IMR-90 (cell line): ENCODE results near the gene ENPP6. TPM values are rescaled to one million over a fixed set of nuclear protein-coding genes. Genes with fewer than 3 reads are reported as not detected.

Experiments
- ATAC-seq: fragments of 200-7000 bp; cut with Tn5 transposase; 2 replicates; pipeline ENCODE4 v1.9.1; 2020; ENCODE audit warnings: low read depth, mild to moderate bottlenecking, moderate library complexity
- BruUV-seq: library from RNA; stranded (reverse); fragments of 400-500 nt; replicated peaks from 2 replicates; lab custom pipeline; 2021; lab: Mats Ljungman, UMichigan
- CTCF ChIA-PET: fragments of 300-600 bp; formaldehyde crosslinking; extraction: SDS; loops from one replicate; lab custom pipeline; 2021; ENCODE audit warnings: antibody characterized with exemption; lab: Yijun Ruan, JAX
- POLR2A ChIA-PET: fragments of 300-600 bp; sonication (Branson Sonifier 250); formaldehyde crosslinking; loops from one replicate; lab custom pipeline; 2022; ENCODE audit warnings: antibody characterized with exemption; ENCODE audit not compliant: unreplicated experiment; lab: Charles Lee
- DNase-seq: peaks from one replicate; pipeline ENCODE4 v3.0.0; 2013
- H2AFZ ChIP-seq: replicated peaks from 2 replicates; pipeline ENCODE3; 2013; ENCODE audit warnings: low read length, mild to moderate bottlenecking; ENCODE audit not compliant: poor library complexity
- H2AK5ac ChIP-seq: 2 replicates; pipeline ENCODE4 v1.6.1; 2013; ENCODE audit warnings: low read depth, low read length, inconsistent platforms
- H2AK9ac ChIP-seq: replicated peaks from 2 replicates; pipeline ENCODE3; 2013; ENCODE audit warnings: mild to moderate bottlenecking, low read depth, low read length, moderate library complexity; ENCODE audit not compliant: poor library complexity
- H2BK120ac ChIP-seq: 2 replicates; pipeline ENCODE4 v1.6.1; 2013; ENCODE audit warnings: low read depth, low read length, inconsistent platforms
- H2BK15ac ChIP-seq: 3 replicates; pipeline ENCODE4 v1.6.1; 2013; ENCODE audit warnings: low read depth, low read length, inconsistent platforms
- H2BK20ac ChIP-seq: 2 replicates; pipeline ENCODE4 v1.6.1; 2013; ENCODE audit warnings: low read depth, mild to moderate bottlenecking, inconsistent platforms, low read length, moderate library complexity
- H2BK5ac ChIP-seq: 2 replicates; pipeline ENCODE4 v1.6.1; 2013; ENCODE audit warnings: mild to moderate bottlenecking, low read depth, low read length, inconsistent platforms; ENCODE audit not compliant: poor library complexity, severe bottlenecking
- H3K14ac ChIP-seq: replicated peaks from 2 replicates; pipeline ENCODE4 v1.6.1; 2013; ENCODE audit warnings: low read depth, low read length, inconsistent platforms
- H3K18ac ChIP-seq: 2 replicates; pipeline ENCODE4 v1.6.1; 2013; ENCODE audit warnings: low read depth, low read length, control low read depth
- H3K23ac ChIP-seq: 2 replicates; pipeline ENCODE4 v1.6.1; 2013; ENCODE audit warnings: low read depth, low read length, inconsistent platforms
- H3K27ac ChIP-seq: 2 replicates; pipeline ENCODE4 v1.5.1; 2013; ENCODE audit warnings: mild to moderate bottlenecking, control low read depth, low read length; ENCODE audit not compliant: insufficient read depth
- H3K27me3 ChIP-seq: 2 replicates; pipeline ENCODE4 v1.6.1; 2013; ENCODE audit warnings: low read length; ENCODE audit not compliant: control insufficient read depth, insufficient read depth
- H3K36me3 ChIP-seq: 2 replicates; pipeline ENCODE4 v1.6.1; 2013; ENCODE audit warnings: low read length, mixed read lengths; ENCODE audit not compliant: control insufficient read depth, insufficient read depth
- H3K4ac ChIP-seq: 2 replicates; pipeline ENCODE4 v1.6.1; 2013; ENCODE audit warnings: low read depth, low read length, inconsistent platforms
- H3K4me1 ChIP-seq: 2 replicates; pipeline ENCODE4 v1.6.1; 2013; ENCODE audit warnings: low read length, mixed read lengths; ENCODE audit not compliant: control insufficient read depth, insufficient read depth
- H3K4me2 ChIP-seq: 2 replicates; pipeline ENCODE4 v1.6.1; 2013; ENCODE audit warnings: low read depth, mild to moderate bottlenecking, control low read depth, low read length, moderate library complexity
- H3K4me3 ChIP-seq: 2 replicates; pipeline ENCODE4 v1.5.1; 2013; ENCODE audit warnings: low read depth, mild to moderate bottlenecking, control low read depth, low read length, moderate library complexity; ENCODE audit not compliant: insufficient read depth
- H3K56ac ChIP-seq: 2 replicates; pipeline ENCODE4 v1.6.1; 2013; ENCODE audit warnings: low read length, inconsistent platforms; ENCODE audit not compliant: insufficient read depth; ENCODE audit errors: extremely low read depth
- H3K79me1 ChIP-seq, 2 experiments: 2 replicates each; pipeline ENCODE4 v1.6.1; 2013; ENCODE audit warnings: low read length in 2 of 2, inconsistent platforms in 1 of 2, low read depth in 1 of 2
- H3K9ac ChIP-seq: 2 replicates; pipeline ENCODE4 v1.6.1; 2013; ENCODE audit warnings: low read depth, low read length, control low read depth
- H3K9me1 ChIP-seq: 2 replicates; pipeline ENCODE4 v1.6.1; 2013; ENCODE audit warnings: low read length, inconsistent platforms; ENCODE audit not compliant: insufficient read depth
- H3K9me3 ChIP-seq: 2 replicates; pipeline ENCODE4 v1.6.1; 2013; ENCODE audit warnings: low read length; ENCODE audit not compliant: control insufficient read depth, insufficient read depth
- H4K20me1 ChIP-seq: 2 replicates; pipeline ENCODE4 v1.6.1; 2013; ENCODE audit warnings: low read length, inconsistent platforms; ENCODE audit not compliant: insufficient read depth
- H4K5ac ChIP-seq: 2 replicates; pipeline ENCODE4 v1.6.1; 2013; ENCODE audit warnings: mild to moderate bottlenecking, low read depth, low read length, control low read depth
- H4K8ac ChIP-seq, 2 experiments: 2 replicates each; pipeline ENCODE4 v1.6.1; 2013; ENCODE audit warnings: low read depth in 2 of 2, low read length in 2 of 2, control low read depth in 1 of 2, inconsistent platforms in 1 of 2
- H4K91ac ChIP-seq: 2 replicates; pipeline ENCODE4 v1.6.1; 2013; ENCODE audit warnings: low read depth, low read length, inconsistent platforms; ENCODE audit not compliant: insufficient read depth
- BHLHE40 ChIP-seq: fragments of 150-350 bp; IDR thresholded peaks from 2 replicates; pipeline ENCODE4 v1.6.1; 2016; ENCODE audit warnings: mild to moderate bottlenecking, low read depth, low read length
- CEBPB ChIP-seq: IDR thresholded peaks from 2 replicates; pipeline ENCODE4 v1.6.1; 2012; ENCODE audit warnings: low read depth, low read length, improper control_type of control experiment
- ELK1 ChIP-seq: fragments of 150-350 bp; IDR thresholded peaks from 2 replicates; pipeline ENCODE4 v1.6.1; 2016; ENCODE audit warnings: low read depth, mild to moderate bottlenecking, low read length, moderate library complexity, borderline replicate concordance
- MAFK ChIP-seq: IDR thresholded peaks from 2 replicates; pipeline ENCODE4 v1.6.1; 2012; ENCODE audit warnings: low read depth, low read length, improper control_type of control experiment
- MAZ ChIP-seq: IDR thresholded peaks from 2 replicates; pipeline ENCODE4 v1.6.1; 2012; ENCODE audit warnings: low read depth, mild to moderate bottlenecking, low read length, improper control_type of control experiment, moderate library complexity, borderline replicate concordance
- NFE2L2 ChIP-seq: fragments of 150-350 bp; IDR thresholded peaks from 2 replicates; pipeline ENCODE4 v1.6.1; 2016; ENCODE audit warnings: low read depth, mild to moderate bottlenecking, low read length
- RFX5 ChIP-seq: IDR thresholded peaks from 2 replicates; pipeline ENCODE4 v1.8.0; 2012; ENCODE audit warnings: low read depth, mild to moderate bottlenecking, low read length, moderate library complexity
- USF2 ChIP-seq: fragments of 150-350 bp; IDR thresholded peaks from 2 replicates; pipeline ENCODE4 v1.6.1; 2017; ENCODE audit warnings: mild to moderate bottlenecking, antibody characterized with exemption, low read length, low read depth
- WGBS, 2 experiments: methylation state at CpG; one replicate each; pipeline versions ENCODE4 v1.1.5 to v1.1.7; 2013; ENCODE audit warnings: missing lambda C conversion rate in 2 of 2; ENCODE audit not compliant: insufficient read length in 1 of 2; ENCODE audit errors: extremely low coverage in 2 of 2; 5-methylcytosine and 5-hydroxymethylcytosine counted together
- dilution Hi-C: fragments of 300-500 bp; cut with HindIII; formaldehyde crosslinking; loops from one replicate; pipeline ENCODE4 v1.14.3; 2018; ENCODE audit warnings: low sequenced_read_pairs; ENCODE audit not compliant: unreplicated experiment
- in situ Hi-C: fragments of 300-500 bp; cut with MboI; formaldehyde crosslinking; loops from 3 replicates; pipeline ENCODE4 v1.14.3; 2019; ENCODE audit warnings: low sequenced_read_pairs, inconsistent platforms, mixed read lengths
- intact Hi-C: fragments of 100-400 bp; cut with micrococcal nuclease; formaldehyde crosslinking; loops from 2 replicates; pipeline ENCODE4 v1.10.0; 2022
- polyA plus RNA-seq, 3 experiments: library from polyadenylated mRNA; depleted of rRNA; stranded (reverse); fragments of >200 nt; gene quantifications; 2 replicates each; pipeline ENCODE4 v1.2.3, GENCODE V29; 2012; ENCODE audit warnings: low replicate concordance in 1 of 3
- total RNA-seq: library from RNA; depleted of rRNA; stranded (reverse); fragments of >200 nt; gene quantifications from 2 replicates; pipeline ENCODE4 v1.2.3, GENCODE V29; 2012

The ENPP6 gene
- total and polyA plus RNA-seq, 2 of the 4 experiments (the other 2 are of a cell fraction): not detected

- H3K9ac ChIP-seq: no peak overlapping the region
- no peak overlapping the region for H4K8ac ChIP-seq
- no peak for DNase-seq
- no peak overlapping the region for H3K18ac ChIP-seq
- no peaks in the 10 kb centered on the region for H3K79me1 ChIP-seq
- WGBS, 2 experiments: no CpG with 5 or more reads among the region's 8 CpGs
- H4K91ac ChIP-seq: no peak overlapping the region
- H3K4me1 ChIP-seq: no peaks in the 10 kb centered on the region
- in situ Hi-C loops: no loop called here
- no peak for ATAC-seq
- no TSS peak for BruUV-seq
- no peak overlapping the region for H3K56ac ChIP-seq
- H2AFZ ChIP-seq: no peak overlapping the region
- H4K5ac ChIP-seq: no peak overlapping the region
- no peak overlapping the region for H3K4me2 ChIP-seq
- no peak overlapping the region for H3K14ac ChIP-seq
- H2BK5ac ChIP-seq: no peak overlapping the region
- no peaks in the 10 kb centered on the region for H3K9me1 ChIP-seq
- H3K27ac ChIP-seq: no peak overlapping the region
- no peaks in the 10 kb centered on the region for H3K36me3 ChIP-seq
- no peaks in the 10 kb centered on the region for H4K20me1 ChIP-seq
- H3K27me3 ChIP-seq: peaks cover 2% of the 10 kb centered on the region; the same call in 1 of the 2 replicates
- ChIA-PET POLR2A (no interaction called here), CTCF (no interaction called here)
- no peak overlapping the region for H3K4ac ChIP-seq
- H2AK5ac ChIP-seq: no peak overlapping the region
- no peak overlapping the region for H3K4me3 ChIP-seq
- no peak overlapping the region for H3K23ac ChIP-seq
- H2BK15ac ChIP-seq: no peak overlapping the region
- H2AK9ac ChIP-seq: no peak overlapping the region
- no peak for TF ChIP-seq CEBPB
- TF ChIP-seq USF2: no peak
- TF ChIP-seq MAFK: no peak
- no peak for TF ChIP-seq MAZ
- TF ChIP-seq BHLHE40: no peak
- no peak for TF ChIP-seq NFE2L2
- no peak for TF ChIP-seq RFX5
- TF ChIP-seq ELK1: no peak
- intact Hi-C loops: no loop called here
- H2BK20ac ChIP-seq: no peak overlapping the region
- H3K9me3 ChIP-seq: peaks cover 3% of the 10 kb centered on the region; the same call in 1 of the 2 replicates
- H2BK120ac ChIP-seq: no peak overlapping the region
- dilution Hi-C loops: no loop called here
Observed at GRCh38 chr4:184080674-184081073, 137.0 kb downstream of the ENPP6 start.
